Muscle of leg (tissue), 11 donors: Measurements from ENCODE around the gene NDUFAF7. TPM values are rescaled to one million over a fixed set of nuclear protein-coding genes. Genes with fewer than 3 reads are reported as not detected.
"Not testable (repeated sequence)": the region's sequence is repeated elsewhere in the genome, so short reads cannot be mapped to it uniquely, and the experiment has no call there.

ENCODE experiments used
- DNase-seq: peaks from one replicate; pipeline ENCODE4 v3.0.0; 2013
- H3K27ac ChIP-seq: one replicate; pipeline ENCODE4 v1.5.1; 2013; ENCODE audit warnings: mild to moderate bottlenecking, low read length, control low read depth
- H3K27me3 ChIP-seq: one replicate; pipeline ENCODE4 v1.6.1; 2013; ENCODE audit warnings: low read length; ENCODE audit not compliant: control insufficient read depth, insufficient read depth
- H3K36me3 ChIP-seq: one replicate; pipeline ENCODE4 v1.6.1; 2013; ENCODE audit warnings: low read length; ENCODE audit not compliant: control insufficient read depth, insufficient read depth
- H3K4me1 ChIP-seq: one replicate; pipeline ENCODE4 v1.6.1; 2013; ENCODE audit warnings: low read length; ENCODE audit not compliant: control insufficient read depth, insufficient read depth
- H3K4me3 ChIP-seq: one replicate; pipeline ENCODE4 v1.5.1; 2013; ENCODE audit warnings: low read length, control low read depth
- H3K9me3 ChIP-seq: replicated peaks from 2 replicates; pipeline ENCODE4 v1.6.1; 2013; ENCODE audit warnings: low read depth, low read length; ENCODE audit not compliant: control insufficient read depth
- WGBS: methylation state at CpG from one replicate; pipeline ENCODE4 v1.1.5; 2013; ENCODE audit warnings: missing lambda C conversion rate; ENCODE audit not compliant: insufficient coverage; 5-methylcytosine and 5-hydroxymethylcytosine counted together
- polyA plus RNA-seq, 8 donors: library from polyadenylated mRNA; unstranded; fragments of 120-200 nt; gene quantifications; one replicate each; pipeline versions ENCODE4 v1.2.1 to v1.2.3, GENCODE V29; 2013; ENCODE audit warnings: inconsistent platforms in 1 of 8, low replicate concordance in 1 of 8; ENCODE audit not compliant: insufficient read length in 8 of 8, insufficient read depth in 1 of 8
- total RNA-seq: library from RNA; stranded (reverse); fragments of 120-200 nt; gene quantifications from one replicate; pipeline ENCODE4 v1.2.4, GENCODE V29; 2013

NDUFAF7 gene
- total and polyA plus RNA-seq, 9 donors, result 10.9 to 18.4 (median 14.1) TPM

- no peak for DNase-seq
- Histone ChIP-seq H3K27ac (no peak overlapping the region), H3K36me3 (peaks cover 24% of the 10 kb centered on the region), H3K27me3 (no peaks in the 10 kb centered on the region), H3K4me3 (no peak overlapping the region), H3K4me1 (no peaks in the 10 kb centered on the region), H3K9me3 (no peaks in the 10 kb centered on the region)
- WGBS, result no CpG with 5 or more reads among the region's 6 CpGs
Measured at GRCh38 chr2:37274359-37274965, 43.0 kb downstream of the NDUFAF7 start.

GRCh38 chr2:37276291-37276690, 44.8 kb downstream of the NDUFAF7 start:
- no peak for DNase-seq
- no CpG with 5 or more reads among the region's 2 CpGs for WGBS
- Histone ChIP-seq H3K9me3 (no peaks in the 10 kb centered on the region), H3K36me3 (peaks cover 22% of the 10 kb centered on the region), H3K4me3 (no peak overlapping the region), H3K27ac (no peak overlapping the region), H3K27me3 (no peaks in the 10 kb centered on the region), H3K4me1 (no peaks in the 10 kb centered on the region)

- Histone ChIP-seq H3K27me3 (no peaks in the 10 kb centered on the region), H3K36me3 (peaks cover 9% of the 10 kb centered on the region), H3K4me1 (no peaks in the 10 kb centered on the region), H3K9me3 (no peaks in the 10 kb centered on the region), H3K4me3 (no peak overlapping the region), H3K27ac (no peak overlapping the region)
- no peak for DNase-seq
- 89% methylated on average over 1 of the region's 1 CpG for WGBS
Measured at GRCh38 chr2:37281916-37282315, 50.5 kb downstream of the NDUFAF7 start.

GRCh38 chr2:37282746-37283145, 51.3 kb downstream of the NDUFAF7 start:
- 89% methylated on average over 2 of the region's 2 CpGs for WGBS
- no peak overlapping the region for H3K4me3 ChIP-seq
- no peak overlapping the region for H3K27ac ChIP-seq
- H3K4me1 ChIP-seq, result no peaks in the 10 kb centered on the region
- DNase-seq, result no peak
- H3K27me3 ChIP-seq, result no peaks in the 10 kb centered on the region
- peaks cover 12% of the 10 kb centered on the region for H3K36me3 ChIP-seq
- no peaks in the 10 kb centered on the region for H3K9me3 ChIP-seq

- no CpG with 5 or more reads among the region's 2 CpGs for WGBS
- Histone ChIP-seq H3K36me3 (peaks cover 12% of the 10 kb centered on the region), H3K9me3 (no peaks in the 10 kb centered on the region), H3K4me3 (no peak overlapping the region), H3K27ac (no peak overlapping the region), H3K4me1 (no peaks in the 10 kb centered on the region), H3K27me3 (no peaks in the 10 kb centered on the region)
- DNase-seq, result no peak
Measured at GRCh38 chr2:37283207-37283606, 51.7 kb downstream of the NDUFAF7 start.

GRCh38 chr2:37284381-37284780, 52.9 kb downstream of the NDUFAF7 start:
- Histone ChIP-seq H3K27ac (no peak overlapping the region), H3K27me3 (no peaks in the 10 kb centered on the region), H3K9me3 (no peaks in the 10 kb centered on the region), H3K4me1 (no peaks in the 10 kb centered on the region), H3K36me3 (peaks cover 12% of the 10 kb centered on the region), H3K4me3 (no peak overlapping the region)
- DNase-seq, result peak; percentile 59

GRCh38 chr2:37287966-37288365, 56.5 kb downstream of the NDUFAF7 start:
- no peak for DNase-seq
- H3K9me3 ChIP-seq, result no peaks in the 10 kb centered on the region
- no CpG with 5 or more reads among the region's 2 CpGs for WGBS
- no peaks in the 10 kb centered on the region for H3K4me1 ChIP-seq
- no peak overlapping the region for H3K4me3 ChIP-seq
- H3K27me3 ChIP-seq, result no peaks in the 10 kb centered on the region
- H3K36me3 ChIP-seq, result peaks cover 16% of the 10 kb centered on the region
- H3K27ac ChIP-seq, result no peak overlapping the region

- Histone ChIP-seq H3K27me3 (no peaks in the 10 kb centered on the region), H3K4me3 (no peak overlapping the region), H3K4me1 (no peaks in the 10 kb centered on the region), H3K36me3 (peaks cover 15% of the 10 kb centered on the region), H3K9me3 (no peaks in the 10 kb centered on the region), H3K27ac (no peak overlapping the region)
- no peak for DNase-seq
- no CpG with 5 or more reads among the region's 2 CpGs for WGBS
Measured at GRCh38 chr2:37291680-37292079, 60.2 kb downstream of the NDUFAF7 start.

GRCh38 chr2:37294858-37295257, 63.4 kb downstream of the NDUFAF7 start:
- not testable (repeated sequence) for H3K4me1 ChIP-seq, H3K27ac ChIP-seq, H3K9me3 ChIP-seq, H3K27me3 ChIP-seq, DNase-seq, H3K4me3 ChIP-seq, H3K36me3 ChIP-seq
- WGBS, result no CpG with 5 or more reads among the region's 2 CpGs

- no peak overlapping the region for H3K4me3 ChIP-seq
- H3K27ac ChIP-seq, result no peak overlapping the region
- H3K9me3 ChIP-seq, result no peaks in the 10 kb centered on the region
- H3K4me1 ChIP-seq, result no peaks in the 10 kb centered on the region
- H3K27me3 ChIP-seq, result no peaks in the 10 kb centered on the region
- no CpG with 5 or more reads among the region's 1 CpG for WGBS
- H3K36me3 ChIP-seq, result peaks cover 8% of the 10 kb centered on the region
- no peak for DNase-seq
Measured at GRCh38 chr2:37295469-37296073, 64.1 kb downstream of the NDUFAF7 start.

- no peak for DNase-seq
Measured at GRCh38 chr2:37297632-37298031, 66.2 kb downstream of the NDUFAF7 start.

More at GRCh38 chr2:37297632-37298031, 66.2 kb downstream of the NDUFAF7 start:
- no peaks in the 10 kb centered on the region for H3K9me3 ChIP-seq
- H3K27ac ChIP-seq, result no peak overlapping the region
- no peaks in the 10 kb centered on the region for H3K27me3 ChIP-seq
- peaks cover 2% of the 10 kb centered on the region for H3K36me3 ChIP-seq
- no peaks in the 10 kb centered on the region for H3K4me1 ChIP-seq
- no peak overlapping the region for H3K4me3 ChIP-seq
